NB4 (cell line): ENCODE data around the gene ZMYND19.

Source experiments
- MYC ChIP-seq: IDR thresholded peaks from 2 replicates; pipeline ENCODE4 v1.6.1; 2011; ENCODE audit warnings: low read depth, low read length
- POLR2A ChIP-seq: IDR thresholded peaks from 2 replicates; pipeline ENCODE4 v1.6.1; 2011; ENCODE audit warnings: mild to moderate bottlenecking; ENCODE audit not compliant: insufficient read length; ENCODE audit errors: extremely low read depth
- TF ChIP-seq, protein P1 (sequence below): IDR thresholded peaks from one replicate; pipeline ENCODE4 v1.5.1; 2012; ENCODE audit warnings: low read depth, low read length
- TF ChIP-seq, protein P2 (sequence below): IDR thresholded peaks from 2 replicates; pipeline ENCODE4 v1.6.1; 2011; ENCODE audit warnings: low read depth, low read length

DNA sequence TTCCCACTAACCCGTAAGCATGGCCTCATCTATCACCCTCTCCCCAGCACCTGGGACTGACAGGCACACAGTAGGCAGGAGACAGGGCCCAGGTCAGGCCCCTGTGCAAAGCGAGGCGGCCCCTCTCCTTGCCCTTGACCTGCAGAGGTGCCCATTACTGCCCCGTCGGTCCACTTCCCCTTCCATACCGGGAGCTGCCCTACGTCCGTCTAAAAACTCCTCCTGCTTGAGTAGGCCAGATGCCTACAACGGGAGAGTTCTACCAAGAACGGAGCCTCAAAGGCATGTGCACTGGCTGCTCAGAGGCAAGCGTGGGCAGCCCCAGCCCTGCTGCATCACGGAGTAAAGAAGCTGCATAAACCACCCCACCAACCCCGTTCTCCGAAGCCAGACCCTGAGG, 7.0 kb downstream of the ZMYND19 start:
- TF ChIP-seq, protein P1, sequence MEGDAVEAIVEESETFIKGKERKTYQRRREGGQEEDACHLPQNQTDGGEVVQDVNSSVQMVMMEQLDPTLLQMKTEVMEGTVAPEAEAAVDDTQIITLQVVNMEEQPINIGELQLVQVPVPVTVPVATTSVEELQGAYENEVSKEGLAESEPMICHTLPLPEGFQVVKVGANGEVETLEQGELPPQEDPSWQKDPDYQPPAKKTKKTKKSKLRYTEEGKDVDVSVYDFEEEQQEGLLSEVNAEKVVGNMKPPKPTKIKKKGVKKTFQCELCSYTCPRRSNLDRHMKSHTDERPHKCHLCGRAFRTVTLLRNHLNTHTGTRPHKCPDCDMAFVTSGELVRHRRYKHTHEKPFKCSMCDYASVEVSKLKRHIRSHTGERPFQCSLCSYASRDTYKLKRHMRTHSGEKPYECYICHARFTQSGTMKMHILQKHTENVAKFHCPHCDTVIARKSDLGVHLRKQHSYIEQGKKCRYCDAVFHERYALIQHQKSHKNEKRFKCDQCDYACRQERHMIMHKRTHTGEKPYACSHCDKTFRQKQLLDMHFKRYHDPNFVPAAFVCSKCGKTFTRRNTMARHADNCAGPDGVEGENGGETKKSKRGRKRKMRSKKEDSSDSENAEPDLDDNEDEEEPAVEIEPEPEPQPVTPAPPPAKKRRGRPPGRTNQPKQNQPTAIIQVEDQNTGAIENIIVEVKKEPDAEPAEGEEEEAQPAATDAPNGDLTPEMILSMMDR, result no peak
- TF ChIP-seq, protein P2, sequence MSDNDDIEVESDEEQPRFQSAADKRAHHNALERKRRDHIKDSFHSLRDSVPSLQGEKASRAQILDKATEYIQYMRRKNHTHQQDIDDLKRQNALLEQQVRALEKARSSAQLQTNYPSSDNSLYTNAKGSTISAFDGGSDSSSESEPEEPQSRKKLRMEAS, result no peak
- TF ChIP-seq POLR2A (no peak), MYC (no peak)
